Measurements from ENCODE around the gene BCL2. TPM values are rescaled to one million over a fixed set of nuclear protein-coding genes. Genes with fewer than 3 reads are reported as not detected.
"Not testable (repeated sequence)": the region's sequence is repeated elsewhere in the genome, so short reads cannot be mapped to it uniquely, and the experiment has no call there.

Gene BCL2
- 10 to 100 TPM; 23.3 to 28.8 (median 27.1) TPM for polyA plus RNA-seq (ENCODE audit: insufficient read length in 4 of 4)

DNA sequence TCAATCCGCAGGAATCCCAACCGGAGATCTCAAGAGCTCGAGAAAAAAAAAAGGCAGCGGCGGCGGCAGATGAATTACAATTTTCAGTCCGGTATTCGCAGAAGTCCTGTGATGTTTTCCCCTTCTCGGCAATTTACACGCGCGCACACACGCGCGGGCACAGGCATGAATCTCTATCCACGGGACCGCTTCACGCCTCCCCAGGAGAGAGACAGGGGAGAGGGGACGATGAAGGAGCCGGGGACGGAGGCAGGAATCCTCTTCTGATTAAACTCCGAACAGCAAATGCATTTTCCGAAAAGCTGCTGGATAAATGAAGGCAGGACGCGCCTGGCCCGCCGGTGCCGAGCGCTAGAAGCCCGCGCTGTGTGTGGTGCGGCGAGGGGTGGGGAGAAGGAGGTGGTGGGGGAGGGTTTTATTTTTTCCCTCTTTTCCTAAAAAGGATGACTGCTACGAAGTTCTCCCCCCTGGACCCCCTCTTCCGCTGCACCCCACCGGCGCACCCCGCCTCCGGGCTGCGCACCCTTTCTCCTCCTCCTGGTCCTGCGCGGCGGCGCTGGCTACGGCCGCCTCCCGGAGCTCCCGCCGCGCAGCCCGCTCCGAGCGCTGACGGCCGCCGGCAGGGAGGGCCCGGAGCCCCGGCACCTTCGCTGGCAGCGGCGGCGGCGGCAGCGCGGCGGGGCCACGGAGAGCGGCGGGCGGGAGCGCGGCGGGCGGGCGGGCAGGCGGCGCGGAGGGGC is at the start of gene BCL2:
Gene BCL2 (minus strand): TSS at position 387 of the 740 bp plus-strand sequence.
- no peak for DNase-seq (ENCODE audit: low read depth in 4 of 4, low spot score in 3 of 4)

DNA sequence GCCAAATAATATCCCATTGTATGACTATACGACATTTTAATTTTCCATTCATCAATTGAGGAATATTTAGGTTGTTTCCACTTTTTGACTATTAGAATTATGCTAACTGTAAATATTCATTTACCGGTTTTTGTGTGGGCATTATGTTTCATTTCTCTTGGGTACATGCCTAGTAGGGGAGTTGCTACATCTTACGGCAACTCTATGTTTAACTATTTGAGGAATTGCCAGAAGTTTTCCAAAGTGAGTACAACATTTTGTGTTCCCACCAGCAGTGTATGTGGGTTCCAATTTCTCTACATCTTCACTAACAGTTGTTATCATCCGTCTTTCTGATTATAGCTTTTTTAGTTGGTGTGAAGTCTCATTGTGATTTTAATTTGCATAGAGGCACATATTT is 49.0 kb upstream of the BCL2 start:
- no peak for DNase-seq (ENCODE audit: low read depth in 4 of 4, low spot score in 3 of 4)

DNA sequence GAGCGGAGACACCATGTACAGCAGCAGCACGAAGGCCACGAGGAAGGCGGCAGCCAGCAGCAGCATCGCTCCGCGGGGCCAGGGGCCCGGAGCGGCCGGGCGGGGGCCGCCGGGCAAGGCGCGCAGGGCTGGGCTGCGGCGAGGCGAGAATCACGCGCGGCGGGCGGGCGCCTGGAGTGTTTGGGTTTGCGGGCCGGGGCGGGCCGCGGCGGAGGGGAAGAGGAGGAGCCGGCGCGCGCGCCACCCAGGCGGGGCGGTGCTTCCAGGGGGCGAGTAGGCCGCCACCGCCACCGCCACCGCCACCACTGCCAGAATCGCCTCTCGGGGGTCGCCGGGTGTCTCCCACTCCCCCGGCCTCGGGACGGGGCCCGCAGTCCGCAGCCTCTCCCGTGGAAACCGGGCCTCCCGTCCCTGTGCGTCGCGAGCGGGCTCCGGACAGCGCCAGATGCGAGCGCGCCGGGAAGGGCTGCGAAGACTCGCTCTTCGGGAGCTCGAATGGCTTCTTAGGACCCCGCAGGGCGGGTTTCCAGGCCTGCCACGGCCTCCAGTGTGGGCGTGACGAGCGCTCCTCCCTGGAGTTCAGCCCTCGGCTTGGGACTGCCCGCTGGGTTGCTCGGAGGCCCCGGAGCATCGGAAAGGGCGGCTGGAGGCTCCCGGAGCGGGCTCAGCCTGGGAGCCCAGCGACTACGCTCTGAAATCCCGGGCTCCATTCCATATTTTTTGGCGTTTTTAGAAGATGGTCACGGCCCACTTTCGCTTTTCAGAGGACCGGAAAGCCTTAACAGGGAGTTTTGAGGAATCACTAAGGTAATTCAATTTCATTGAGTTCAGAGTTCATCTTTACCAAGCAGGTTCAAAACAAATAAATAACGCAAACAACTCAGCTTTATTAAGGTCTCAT is 47.7 kb upstream of the BCL2 start, which contains the start of gene KDSR:
Gene KDSR (minus strand): TSS at position 154 of the 901 bp plus-strand sequence. CDS start 88 bp downstream, at position 66.
- DNase-seq (ENCODE audit: low read depth in 4 of 4, low spot score in 3 of 4): peak; percentile 94 to 98 (median 96)

DNA sequence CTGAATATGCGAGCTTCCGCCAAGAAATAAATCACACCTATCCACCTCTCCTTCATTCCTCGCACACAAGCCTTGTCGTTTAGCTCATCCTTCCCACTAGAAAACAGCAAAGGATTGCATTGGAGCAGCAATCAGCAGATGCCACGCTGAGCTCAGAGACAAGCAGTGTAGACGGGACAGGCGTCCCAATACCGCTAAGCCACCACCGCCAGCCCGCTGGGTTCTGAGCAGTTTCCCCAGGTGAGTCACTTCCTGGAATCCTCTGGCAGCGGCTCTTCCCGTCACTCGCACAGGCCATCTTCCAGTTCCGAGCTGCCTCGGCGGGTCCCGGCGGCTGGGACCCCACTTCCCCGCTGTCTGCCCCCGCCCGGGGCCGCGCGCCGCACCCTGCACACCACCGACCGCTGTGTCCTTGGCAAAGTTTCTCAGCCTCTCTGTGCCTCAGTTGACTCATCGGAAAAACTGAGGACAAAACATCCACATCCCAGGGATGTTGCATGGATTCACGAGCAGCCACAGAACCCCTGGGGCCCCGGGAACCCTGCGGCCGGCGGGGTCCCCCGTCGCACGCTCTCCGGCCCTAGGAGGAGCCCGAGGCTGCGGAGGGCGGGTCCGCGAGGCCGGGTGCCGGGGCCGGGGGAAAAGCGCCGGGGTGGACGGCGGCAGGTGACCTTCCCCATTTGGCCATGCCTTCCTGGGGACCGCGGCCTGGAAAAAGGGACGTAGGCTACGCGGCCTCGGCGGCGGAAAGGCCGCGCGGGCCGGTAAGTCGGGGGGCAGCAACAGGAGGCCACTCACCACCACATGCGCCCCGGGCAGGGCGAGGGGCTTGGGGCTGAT is 46.9 kb upstream of the BCL2 start:
- DNase-seq (ENCODE audit: low read depth in 4 of 4, low spot score in 3 of 4): peak in 2 of 4 donors; percentile 10 to 12

DNA sequence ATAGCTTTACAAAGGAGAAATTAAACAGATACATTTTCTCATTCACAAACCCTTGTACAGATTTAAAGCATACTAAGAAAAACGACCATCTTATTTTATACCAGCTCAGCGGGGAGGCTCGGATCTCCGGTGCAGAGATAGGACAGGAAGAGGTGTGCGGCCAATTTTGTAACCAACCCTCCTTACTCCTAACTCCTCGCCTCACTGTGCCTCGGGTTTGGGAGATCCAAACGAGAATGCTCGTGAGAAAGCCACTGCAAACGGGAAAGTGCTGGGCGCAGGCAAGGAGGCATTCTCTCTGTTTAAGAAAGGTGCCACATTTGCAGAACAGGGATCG is 46.3 kb upstream of the BCL2 start:
- DNase-seq (ENCODE audit: low read depth in 4 of 4, low spot score in 3 of 4): peak in 1 of 4 donors; percentile 5

DNA sequence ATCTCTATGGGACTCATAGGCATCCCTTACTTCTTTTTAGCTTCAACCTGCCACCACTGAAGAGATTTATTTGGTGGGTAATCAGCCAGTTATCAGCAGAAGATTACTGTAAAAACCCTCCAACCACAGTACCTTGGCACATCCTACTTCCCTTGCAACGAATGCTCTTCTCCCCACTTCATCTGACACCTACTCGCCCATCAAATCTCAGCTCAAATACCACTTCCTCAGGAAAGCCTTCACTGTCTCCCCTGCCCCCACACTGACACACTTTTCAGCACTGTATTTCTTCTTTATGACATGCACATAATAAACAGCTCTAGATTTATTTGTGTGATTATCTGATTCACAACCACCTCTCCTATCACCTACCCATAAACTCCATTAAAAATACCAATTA is 44.4 kb upstream of the BCL2 start:
- no peak for DNase-seq (ENCODE audit: low read depth in 4 of 4, low spot score in 3 of 4)

DNA sequence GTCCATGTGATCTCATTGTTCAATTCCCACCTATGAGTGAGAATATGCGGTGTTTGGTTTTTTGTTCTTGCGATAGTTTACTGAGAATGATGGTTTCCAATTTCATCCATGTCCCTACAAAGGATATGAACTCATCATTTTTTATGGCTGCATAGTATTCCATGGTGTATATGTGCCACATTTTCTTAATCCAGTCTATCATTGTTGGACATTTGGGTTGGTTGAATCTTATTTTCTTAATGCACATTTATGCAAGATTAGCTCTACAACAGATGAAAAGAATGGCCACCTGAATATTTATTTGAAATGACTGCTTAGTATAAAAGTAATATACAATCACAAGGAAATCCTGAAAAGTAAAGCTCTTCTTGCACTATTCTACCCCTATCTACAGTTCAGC is 43.9 kb upstream of the BCL2 start:
- DNase-seq (ENCODE audit: low read depth in 4 of 4, low spot score in 3 of 4): not testable (repeated sequence)

DNA sequence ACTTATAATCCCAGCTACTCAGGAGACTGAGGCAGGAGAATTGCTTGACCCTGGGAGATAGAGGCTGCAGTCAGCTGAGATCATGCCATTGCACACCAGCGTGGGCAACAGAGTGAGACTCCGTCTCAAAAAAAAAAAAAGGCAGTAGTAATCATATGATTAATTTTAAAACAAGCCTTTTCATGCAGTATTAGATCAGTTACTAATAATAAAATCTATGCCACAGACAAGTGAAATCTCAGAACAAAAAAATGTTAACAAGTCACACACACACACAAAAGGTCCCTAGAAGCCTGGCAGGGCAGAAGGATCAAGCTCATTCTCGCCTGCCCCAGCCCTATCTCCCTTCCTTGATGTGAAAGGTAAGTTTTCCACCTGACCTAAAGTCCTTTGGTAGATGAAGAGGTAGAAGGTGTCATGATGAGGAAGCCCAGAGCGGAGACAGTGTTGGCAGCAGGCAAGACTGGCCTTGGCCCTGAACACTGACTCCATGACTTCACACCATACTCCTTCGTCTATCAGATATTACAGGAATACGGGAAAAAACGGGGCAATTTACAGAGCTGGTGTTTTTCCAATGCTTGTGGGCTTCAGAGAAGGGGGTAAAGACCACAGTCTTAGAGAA is 36.8 kb upstream of the BCL2 start:
- no peak for DNase-seq (ENCODE audit: low read depth in 4 of 4, low spot score in 3 of 4)

DNA sequence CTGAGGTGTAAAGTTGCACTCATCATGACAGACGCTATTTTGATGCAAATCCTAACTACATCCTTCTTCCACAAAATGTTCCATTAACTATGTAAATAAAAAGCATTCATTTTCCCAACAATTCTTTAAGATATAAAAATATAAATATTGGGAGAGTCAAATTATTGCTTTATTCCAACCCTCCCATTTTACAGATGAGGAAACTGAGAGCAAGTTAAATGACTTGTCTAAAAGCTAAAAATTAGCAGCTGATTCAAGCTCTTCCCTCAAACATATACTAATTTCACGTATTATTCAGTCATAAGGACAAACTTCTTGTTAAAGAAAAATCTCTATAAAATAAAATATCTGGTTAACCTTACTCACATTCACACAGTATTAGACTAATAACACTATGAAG is 30.7 kb upstream of the BCL2 start:
- DNase-seq (ENCODE audit: low read depth in 4 of 4, low spot score in 3 of 4): no peak

DNA sequence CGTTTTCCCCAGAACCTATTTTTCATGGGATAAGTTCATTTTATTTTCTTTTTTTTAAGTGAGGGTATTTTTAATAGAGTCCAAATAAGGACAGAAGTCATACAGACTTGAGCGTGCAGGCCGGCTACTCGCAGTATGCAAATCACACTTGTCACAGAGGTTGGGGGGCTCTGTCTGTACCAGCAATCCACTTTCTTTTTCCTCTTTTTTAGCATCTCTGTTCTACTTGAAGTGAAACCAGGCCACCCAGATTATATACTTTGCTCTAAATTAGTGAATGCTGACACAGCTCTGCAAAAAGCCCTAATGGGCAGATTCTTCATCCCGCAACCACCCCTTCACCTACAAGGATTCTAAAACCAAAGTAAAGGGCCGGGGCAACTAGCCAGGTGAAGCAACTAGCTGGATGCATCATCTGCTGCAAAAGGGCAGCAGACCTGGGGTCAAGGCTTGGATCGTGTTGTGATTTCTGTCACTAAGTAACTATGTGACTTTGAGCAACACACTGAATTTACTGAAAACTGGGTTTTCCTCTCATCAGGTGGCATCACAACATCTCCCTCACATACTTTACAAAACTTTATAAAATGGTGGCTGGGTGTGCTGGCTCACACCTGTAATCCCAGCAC is 29.1 kb upstream of the BCL2 start:
- no peak for DNase-seq (ENCODE audit: low read depth in 4 of 4, low spot score in 3 of 4)

DNA sequence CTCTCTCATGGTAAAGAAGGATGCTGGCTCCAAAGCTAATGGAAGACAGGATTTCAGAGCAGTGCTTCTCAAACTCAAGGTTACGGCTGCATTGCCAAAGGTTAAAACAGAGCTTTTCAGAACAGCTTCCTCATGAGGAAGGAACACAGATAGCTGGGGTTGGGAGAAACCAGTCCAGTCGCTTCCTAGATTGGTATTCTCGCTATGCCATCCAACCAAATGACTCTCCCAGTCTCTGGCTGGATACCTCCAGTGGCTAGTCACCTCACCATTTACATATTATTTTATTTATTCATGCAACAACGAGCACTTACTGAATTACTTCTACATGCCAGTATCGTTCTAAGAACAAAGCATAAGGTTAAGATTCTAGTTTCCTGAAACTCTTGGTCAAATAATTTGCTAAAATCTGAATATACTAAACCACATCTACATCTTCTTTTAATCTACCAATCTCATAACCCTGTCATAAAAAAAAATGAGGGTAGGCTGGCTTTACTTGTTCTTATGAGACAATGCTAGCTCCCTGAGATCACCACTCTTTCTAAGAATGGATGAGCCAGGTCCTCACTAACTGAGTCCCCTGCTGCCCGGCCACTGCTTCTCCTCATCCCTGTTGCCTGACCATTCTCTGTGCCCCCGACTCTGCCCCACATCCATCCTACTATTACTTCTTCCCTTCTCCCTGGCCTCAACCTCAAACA is 27.1 kb upstream of the BCL2 start:
- DNase-seq (ENCODE audit: low read depth in 4 of 4, low spot score in 3 of 4): no peak

DNA sequence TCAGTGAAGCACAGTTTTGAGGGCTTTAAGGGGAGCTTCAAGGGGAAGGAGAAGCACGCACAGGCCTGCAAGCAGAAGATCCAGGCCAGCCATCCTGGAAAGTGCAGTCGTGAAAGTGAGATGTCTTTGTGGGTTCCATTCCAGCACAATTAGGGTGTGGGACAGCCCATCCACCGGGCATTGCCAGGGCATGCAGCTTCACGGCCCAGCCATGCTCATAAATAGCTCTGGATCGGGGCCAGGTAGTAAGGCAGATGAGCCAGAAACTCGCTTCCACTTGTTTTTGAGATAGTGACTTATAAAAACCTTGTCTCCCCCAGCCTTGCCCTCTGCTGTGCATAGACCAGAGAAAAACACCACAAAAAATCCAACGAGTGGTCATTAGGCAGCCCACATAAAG is 26.5 kb upstream of the BCL2 start:
- no peak for DNase-seq (ENCODE audit: low read depth in 4 of 4, low spot score in 3 of 4)

DNA sequence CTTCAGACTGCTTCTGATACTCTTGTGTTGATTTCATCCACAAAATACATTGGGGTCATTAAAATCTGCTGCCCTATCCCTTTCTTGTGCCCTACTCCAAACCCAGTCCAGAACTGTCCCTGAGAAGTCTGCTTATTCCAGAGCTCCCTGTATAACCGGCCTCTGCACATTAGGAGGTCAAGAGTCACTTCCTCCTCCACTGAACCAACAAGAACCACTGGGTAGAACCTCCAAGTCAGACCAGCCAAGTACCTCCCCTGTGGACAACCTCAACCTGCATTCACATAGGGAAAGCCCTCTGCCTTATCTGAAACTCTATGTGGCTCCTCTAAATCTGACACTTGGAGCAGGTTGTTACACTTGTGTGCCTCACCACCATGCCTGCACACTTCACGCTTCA is 25.3 kb upstream of the BCL2 start:
- DNase-seq (ENCODE audit: low read depth in 4 of 4, low spot score in 3 of 4): no peak

DNA sequence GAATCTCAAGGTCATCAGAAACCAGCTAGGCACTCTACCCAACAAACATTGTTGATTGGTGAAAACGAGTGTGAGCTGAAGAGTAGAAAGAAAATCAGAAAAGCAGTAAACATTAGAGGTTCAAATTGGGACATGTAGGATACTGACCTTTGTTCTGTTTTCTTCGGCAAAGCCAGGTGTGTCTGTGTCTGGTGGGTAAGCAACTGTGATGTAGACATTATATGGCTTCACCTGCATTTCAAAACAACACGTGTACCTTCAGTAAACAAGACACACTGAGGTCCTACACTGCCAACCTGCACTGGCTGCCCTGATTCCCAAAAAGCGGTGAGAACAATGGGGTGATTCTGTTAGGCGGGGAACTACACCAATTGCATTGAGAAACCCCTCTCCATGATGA is 24.7 kb upstream of the BCL2 start:
- DNase-seq (ENCODE audit: low read depth in 4 of 4, low spot score in 3 of 4): no peak

DNA sequence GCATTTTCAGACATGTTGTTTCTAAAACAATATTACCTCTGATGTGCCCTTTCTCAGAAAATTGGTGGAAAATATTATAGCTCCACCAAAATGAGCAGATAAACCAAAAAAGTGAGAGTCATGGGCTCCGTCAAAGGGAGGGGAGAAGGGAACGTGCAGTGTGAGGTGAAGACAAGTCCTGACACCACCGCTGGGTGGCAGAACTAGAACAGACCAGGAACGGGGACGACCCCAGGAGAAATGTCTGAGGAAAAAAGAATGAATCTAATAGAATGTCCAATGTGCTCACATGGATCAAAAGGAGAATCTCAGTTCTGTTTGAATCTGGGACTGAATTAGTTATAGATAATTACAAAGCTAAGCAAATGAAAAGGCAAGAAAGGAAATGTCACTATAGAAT is 22.6 kb upstream of the BCL2 start:
- no peak for DNase-seq (ENCODE audit: low read depth in 4 of 4, low spot score in 3 of 4)

DNA sequence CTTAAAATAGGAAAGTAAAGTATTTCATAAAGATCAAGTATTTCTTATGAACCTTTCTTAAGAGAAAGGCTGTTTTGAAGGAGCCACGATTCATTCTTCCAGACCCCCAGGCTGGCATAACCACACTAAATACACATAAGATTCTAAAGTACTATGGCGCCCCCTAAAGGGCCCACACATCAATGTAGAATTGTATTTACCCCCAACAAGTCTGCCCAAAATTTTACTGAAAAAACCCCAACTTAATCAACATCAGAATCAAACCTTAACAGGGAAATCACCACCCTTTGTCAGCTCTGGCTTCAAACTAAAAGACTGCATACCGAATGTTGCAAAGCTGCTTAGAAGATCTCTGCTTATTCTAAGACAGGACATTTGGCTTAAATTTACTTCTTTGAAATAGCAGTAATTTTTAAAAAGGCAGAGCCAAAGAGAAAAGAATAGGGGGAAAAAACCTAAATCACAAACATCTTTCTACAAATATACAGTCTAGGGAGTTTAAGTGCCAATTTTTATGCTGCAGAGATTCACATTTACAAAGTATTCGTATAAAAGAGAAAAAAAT is 20.4 kb upstream of the BCL2 start:
- peak in 1 of 4 donors; percentile 16 for DNase-seq (ENCODE audit: low read depth in 4 of 4, low spot score in 3 of 4)

DNA sequence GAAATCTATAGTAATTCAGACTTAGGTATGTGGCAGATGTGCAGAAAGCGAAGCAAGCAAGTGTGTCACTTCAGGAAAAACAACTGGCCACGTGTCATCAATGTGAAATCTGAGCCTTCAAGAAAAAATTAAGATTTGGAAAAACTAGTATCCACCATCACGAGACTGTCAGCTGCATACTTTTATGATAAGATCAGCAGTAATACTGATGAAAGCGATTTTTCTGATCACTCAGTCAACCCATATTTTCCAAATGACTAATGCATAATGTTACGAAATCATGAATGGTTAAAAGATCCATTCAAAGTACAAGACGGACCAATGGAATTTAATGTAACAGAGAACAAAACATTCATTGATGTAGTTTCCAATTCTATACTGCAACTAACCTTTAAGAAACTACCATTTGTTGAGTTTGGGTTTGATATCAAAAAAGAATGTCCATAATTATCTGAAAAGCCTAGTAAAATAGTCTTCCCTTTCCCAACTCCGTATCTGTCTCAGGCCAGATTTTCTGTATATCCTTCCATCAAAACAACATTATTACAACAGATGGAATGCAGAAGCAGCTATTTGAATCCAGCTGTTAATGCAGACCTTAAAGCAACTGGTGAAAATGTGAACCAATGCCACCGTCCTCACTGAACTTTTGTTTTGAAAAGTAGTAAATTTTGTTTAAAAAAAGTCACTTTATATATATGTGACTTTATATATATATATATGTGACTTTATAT is 17.0 kb upstream of the BCL2 start:
- DNase-seq (ENCODE audit: low read depth in 4 of 4, low spot score in 3 of 4): no peak

DNA sequence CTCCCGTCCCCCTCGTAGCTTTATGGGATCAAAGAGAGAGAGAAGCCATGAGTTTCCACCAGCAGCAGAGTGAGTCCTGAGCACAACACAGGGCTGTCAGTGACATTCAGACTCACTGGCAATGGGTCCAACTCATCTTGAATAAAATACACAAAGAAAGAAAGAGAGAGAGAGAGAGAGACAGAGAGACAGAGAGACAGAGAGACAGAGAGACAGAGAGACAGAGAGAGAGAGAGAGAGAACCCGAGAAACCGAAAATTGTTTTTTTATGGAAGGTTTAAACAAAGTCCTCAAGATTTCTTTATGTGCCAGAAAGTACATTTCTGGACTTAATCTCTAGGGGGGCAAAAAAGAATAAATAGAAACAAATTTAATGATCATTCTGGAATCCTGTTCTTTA is 11.5 kb upstream of the BCL2 start:
- no peak for DNase-seq (ENCODE audit: low read depth in 4 of 4, low spot score in 3 of 4)

Data from right renal pelvis (tissue), 4 donors.